GM18526 (cell line): ENCODE data around the gene IRS2.

Source experiments
- POLR2A ChIP-seq: IDR thresholded peaks from 3 replicates; pipeline ENCODE4 v1.6.1; 2011; ENCODE audit not compliant: insufficient read length; ENCODE audit errors: extremely low read depth

The IRS2 gene

GRCh38 chr13:109785141-109785891, 1.1 kb downstream of the IRS2 start:
- no peak for TF ChIP-seq POLR2A

GRCh38 chr13:109784590-109785140, 1.7 kb downstream of the IRS2 start:
- TF ChIP-seq POLR2A = no peak

DNA sequence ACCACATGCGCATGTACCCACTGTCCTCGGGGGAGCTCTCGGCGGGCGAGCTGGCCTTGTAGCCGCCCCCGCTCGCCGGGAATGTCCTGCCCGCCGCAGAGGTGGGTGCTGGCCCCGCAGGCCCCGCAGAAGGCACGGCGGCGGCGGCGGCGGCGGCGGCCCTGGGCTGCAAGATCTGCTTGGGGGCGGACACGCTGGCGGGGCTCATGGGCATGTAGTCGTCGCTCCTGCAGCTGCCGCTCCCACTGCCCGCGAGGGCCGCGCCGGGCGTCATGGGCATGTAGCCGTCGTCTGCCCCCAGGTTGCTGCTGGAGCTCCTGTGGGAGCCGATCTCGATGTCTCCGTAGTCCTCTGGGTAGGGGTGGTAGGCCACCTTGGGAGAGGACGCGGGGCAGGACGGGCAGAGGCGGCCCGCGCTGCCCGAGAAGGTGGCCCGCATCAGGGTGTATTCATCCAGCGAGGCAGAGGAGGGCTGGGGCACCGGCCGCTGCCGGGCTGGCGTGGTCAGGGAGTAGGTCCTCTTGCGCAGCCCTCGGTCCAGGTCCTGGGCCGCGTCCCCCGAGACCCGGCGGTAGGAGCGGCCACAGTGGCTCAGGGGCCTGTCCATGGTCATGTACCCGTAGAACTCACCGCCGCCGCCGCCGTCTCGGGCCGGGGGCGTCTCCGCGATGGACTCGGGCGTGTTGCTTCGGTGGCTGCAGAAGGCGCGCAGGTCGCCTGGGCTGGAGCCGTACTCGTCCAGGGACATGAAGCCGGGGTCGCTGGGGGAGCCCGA, 2.4 kb downstream of the IRS2 start:
- no peak for TF ChIP-seq POLR2A

DNA sequence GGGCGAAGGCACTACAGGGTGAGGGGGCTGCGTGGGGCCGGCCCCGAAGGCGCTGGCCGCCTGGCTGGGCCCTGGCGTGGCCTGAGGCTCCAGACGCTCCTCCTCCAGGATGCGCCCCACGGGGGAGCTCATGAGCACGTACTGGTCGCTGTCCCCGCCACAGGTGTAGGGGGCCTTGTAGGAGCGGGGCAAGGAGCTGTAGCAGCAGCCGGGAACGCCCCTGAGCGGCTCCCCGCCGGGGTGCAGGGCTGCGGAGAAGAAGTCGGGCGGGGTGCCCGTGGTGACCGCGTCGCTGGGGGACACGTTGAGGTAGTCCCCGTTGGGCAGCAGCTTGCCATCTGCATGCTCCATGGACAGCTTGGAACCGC, 3.0 kb downstream of the IRS2 start:
- no peak for TF ChIP-seq POLR2A

- TF ChIP-seq POLR2A = no peak
Observed at GRCh38 chr13:109782823-109783431, 3.5 kb downstream of the IRS2 start.

- TF ChIP-seq POLR2A = no peak
Observed at GRCh38 chr13:109782066-109782822, 4.1 kb downstream of the IRS2 start.

GRCh38 chr13:109781384-109782065, 4.9 kb downstream of the IRS2 start:
- no peak for TF ChIP-seq POLR2A

DNA sequence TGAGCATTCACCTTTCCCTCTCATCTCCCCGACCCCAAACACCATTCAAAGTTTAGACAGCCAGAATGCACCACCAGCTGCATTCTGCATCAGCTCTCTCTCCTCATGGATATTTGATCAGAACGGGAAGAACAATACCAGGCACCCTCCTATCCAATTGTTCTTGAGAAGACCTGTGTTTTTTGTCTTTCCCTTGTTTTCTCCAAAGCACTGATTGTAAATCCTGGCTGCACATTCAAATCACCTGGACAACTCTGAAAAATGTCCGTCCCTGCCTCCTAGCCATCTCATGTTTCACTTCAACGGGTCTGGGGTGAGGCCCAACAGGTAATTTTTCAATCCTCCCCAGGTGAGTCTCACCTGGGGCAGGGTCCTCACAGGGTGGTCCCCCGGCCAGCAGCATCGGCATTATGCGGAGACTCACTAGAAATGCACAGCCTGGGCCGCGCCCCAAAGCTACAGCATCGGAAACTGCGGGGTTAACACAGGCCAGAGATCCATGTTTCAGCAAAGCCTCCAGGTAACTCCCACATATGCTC, 5.5 kb downstream of the IRS2 start:
- no peak for TF ChIP-seq POLR2A

DNA sequence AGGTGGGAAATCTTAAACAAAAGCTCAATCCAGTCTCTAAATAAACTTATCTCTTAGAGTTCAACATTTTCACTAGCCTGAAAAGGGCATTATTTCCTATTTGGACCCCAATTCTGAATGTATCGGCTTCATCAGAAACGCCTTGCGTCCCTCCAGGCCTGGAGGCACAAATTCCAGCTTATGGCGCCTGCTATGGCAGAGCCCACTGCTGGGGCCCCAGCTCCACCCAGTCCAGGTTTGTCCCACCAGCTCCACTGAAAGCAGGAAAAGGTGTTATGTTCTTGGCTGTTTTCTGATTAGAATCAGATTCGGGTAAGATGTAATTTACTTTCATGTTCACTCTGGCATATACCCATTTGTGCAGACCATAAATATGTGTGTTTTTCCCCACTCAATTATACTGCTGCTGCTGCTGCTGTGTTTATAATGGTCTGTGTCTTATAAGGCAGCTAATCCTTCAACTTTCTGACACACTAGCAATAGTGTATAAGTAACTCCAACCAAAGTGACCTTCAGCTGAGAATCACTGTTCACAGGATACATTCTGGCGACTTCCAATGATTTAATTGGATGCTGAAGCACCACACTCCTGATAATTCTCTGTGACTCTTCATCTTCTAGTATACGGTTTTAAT, 6.4 kb downstream of the IRS2 start:
- TF ChIP-seq POLR2A = no peak

DNA sequence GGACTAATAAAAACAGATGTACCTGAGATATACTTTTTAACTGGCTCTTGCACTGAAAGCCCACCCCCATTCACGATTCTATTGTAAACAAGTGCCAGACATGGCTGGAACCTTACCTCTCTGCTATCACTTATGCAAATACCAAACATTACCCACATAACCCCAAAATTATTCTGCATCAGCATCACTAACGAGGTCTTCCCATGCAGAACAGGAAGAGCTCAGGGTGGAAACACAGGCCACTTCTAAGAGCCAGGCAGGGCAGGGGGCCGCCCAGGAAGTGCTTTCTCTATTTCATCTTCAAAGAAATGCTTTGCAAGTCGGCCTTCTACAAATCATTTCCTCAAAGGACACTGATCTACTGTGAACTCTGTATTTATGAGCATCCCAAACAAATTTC, 7.3 kb downstream of the IRS2 start:
- TF ChIP-seq POLR2A = no peak

DNA sequence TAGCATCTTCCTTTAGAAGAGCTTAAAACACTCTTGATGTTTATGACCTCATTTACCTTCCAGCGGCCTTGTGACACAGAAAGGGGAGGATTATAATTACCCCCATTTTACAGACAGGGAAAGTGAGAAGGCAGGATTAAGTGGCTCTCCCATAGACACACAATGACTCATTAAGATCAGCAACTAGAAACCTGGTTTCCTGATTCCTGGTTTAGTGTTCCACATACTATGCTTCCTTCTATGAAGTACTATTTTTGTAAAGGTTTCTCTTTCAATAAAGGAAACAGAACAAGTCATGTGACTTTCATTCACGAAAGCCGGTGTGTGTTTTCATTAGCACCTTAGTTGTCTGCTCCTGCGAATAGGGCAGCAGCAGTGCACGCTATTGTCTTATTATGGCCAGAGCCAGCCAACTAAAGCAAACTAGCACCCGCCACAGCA, 8.3 kb downstream of the IRS2 start:
- no peak for TF ChIP-seq POLR2A

DNA sequence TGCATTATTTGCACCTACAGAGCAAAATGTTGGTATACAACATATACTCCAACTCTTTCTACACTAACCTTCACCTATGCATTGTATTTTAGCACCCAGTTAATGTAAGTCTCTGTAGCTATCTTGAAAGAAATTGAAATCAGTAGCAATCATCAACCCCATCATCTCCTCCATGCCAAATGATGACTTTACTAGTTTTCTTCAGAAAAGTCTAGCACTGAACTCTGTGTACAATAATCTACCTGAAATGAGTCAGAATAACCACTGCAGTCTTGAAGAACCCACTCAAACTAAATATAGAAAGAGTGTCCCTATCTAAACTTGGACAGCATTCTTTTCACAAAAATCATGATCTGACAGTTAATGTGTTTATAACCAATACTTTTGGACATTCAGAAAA, 9.8 kb downstream of the IRS2 start:
- no peak for TF ChIP-seq POLR2A

DNA sequence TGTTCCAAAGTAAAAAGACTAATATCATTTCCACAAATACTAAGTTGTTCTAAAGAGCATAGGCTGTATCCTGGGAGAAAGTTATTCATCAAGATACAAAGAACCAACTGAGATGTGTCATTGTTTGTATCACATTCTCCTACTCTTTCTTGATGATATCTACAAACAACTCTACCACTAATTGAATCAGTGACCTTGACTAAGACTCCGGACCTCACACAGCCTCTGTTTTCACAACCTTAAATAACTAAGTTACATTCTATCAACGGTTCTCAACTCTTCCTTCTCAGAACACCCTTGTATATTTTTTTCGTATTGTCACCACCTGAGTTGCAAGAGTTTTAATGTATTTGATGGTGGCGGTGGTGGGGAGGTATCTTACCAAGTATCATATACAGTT, 12.6 kb downstream of the IRS2 start:
- TF ChIP-seq POLR2A = no peak

DNA sequence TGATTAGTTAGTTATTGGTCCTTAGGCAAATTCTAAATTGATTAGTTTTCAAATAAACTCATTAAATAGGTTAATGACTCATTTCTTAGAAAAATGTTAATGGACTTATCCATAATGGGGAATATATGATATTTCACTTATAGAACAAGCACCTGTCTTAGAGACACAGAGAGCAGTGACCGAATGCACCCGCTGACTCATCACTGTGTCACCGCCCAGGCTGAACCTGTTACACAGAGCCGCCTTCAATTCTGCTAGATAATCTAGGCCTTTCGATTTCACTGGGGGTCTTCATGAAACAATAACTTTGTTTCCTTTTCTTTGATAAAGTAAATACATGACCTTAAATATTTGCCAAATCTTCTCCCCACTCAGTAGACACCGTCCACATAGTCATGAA, 13.1 kb downstream of the IRS2 start:
- no peak for TF ChIP-seq POLR2A

- no peak for TF ChIP-seq POLR2A
Observed at GRCh38 chr13:109771926-109772325, 14.5 kb downstream of the IRS2 start.
